MCF 10A (cell line): ENCODE measurements around the gene ARPP21. TPM values are rescaled to one million over a fixed set of nuclear protein-coding genes. Genes with fewer than 3 reads are reported as not detected.

Source experiments
- BruUV-seq: library from RNA; stranded (reverse); fragments of 400-500 nt; replicated peaks from 2 replicates; lab custom pipeline; 2021; lab: Mats Ljungman, UMichigan
- CTCF ChIA-PET: fragments of 300-600 bp; sonication (Branson Sonifier 250); formaldehyde crosslinking; extraction: SDS; loops from one replicate; lab custom pipeline; 2021; ENCODE audit warnings: antibody characterized with exemption, inconsistent platforms; lab: Yijun Ruan, JAX
- POLR2A ChIA-PET: fragments of 300-600, 350-650 bp; sonication (Branson Sonifier 250); formaldehyde crosslinking; extraction: SDS; loops from one replicate; lab custom pipeline; 2020; ENCODE audit warnings: antibody characterized with exemption, inconsistent platforms; lab: Yijun Ruan, JAX
- DNase-seq: peaks from one replicate; pipeline ENCODE4 v3.0.0-alpha.2; 2018; ENCODE audit not compliant: unreplicated experiment
- H3K27ac Mint-ChIP-seq: one replicate; pipeline ENCODE4 v1.8.0; 2022; ENCODE audit warnings: mild to moderate bottlenecking, low read depth, mixed read lengths; ENCODE audit not compliant: unreplicated experiment
- H3K27me3 Mint-ChIP-seq: one replicate; pipeline ENCODE4 v1.8.0; 2022; ENCODE audit warnings: mixed read lengths; ENCODE audit not compliant: insufficient read depth, unreplicated experiment
- H3K36me3 Mint-ChIP-seq: one replicate; pipeline ENCODE4 v1.8.0; 2022; ENCODE audit warnings: mild to moderate bottlenecking, moderate library complexity, mixed read lengths; ENCODE audit not compliant: insufficient read depth, unreplicated experiment
- H3K4me1 Mint-ChIP-seq: one replicate; pipeline ENCODE4 v1.8.0; 2022; ENCODE audit warnings: mixed read lengths; ENCODE audit not compliant: insufficient read depth, unreplicated experiment
- H3K4me3 Mint-ChIP-seq: one replicate; pipeline ENCODE4 v1.8.0; 2022; ENCODE audit warnings: mild to moderate bottlenecking, moderate library complexity, mixed read lengths; ENCODE audit not compliant: unreplicated experiment
- H3K9me3 Mint-ChIP-seq: one replicate; pipeline ENCODE4 v1.8.0; 2022; ENCODE audit warnings: mixed read lengths; ENCODE audit not compliant: unreplicated experiment
- CTCF ChIP-seq: fragments of 200-600 bp; IDR thresholded peaks from one replicate; pipeline ENCODE4 v1.8.0; 2022; ENCODE audit warnings: antibody characterized with exemption, mild to moderate bottlenecking; ENCODE audit not compliant: unreplicated experiment
- intact Hi-C: fragments of 100-400 bp; cut with micrococcal nuclease; formaldehyde crosslinking; loops from 2 replicates; pipeline ENCODE4 v1.14.1; 2022
- total RNA-seq: library from RNA; stranded (reverse); gene quantifications from 2 replicates; pipeline ENCODE4 v1.2.3, GENCODE V29; 2022

ARPP21 gene
- total RNA-seq, 1 experiment from 2014 or later = not detected

DNA sequence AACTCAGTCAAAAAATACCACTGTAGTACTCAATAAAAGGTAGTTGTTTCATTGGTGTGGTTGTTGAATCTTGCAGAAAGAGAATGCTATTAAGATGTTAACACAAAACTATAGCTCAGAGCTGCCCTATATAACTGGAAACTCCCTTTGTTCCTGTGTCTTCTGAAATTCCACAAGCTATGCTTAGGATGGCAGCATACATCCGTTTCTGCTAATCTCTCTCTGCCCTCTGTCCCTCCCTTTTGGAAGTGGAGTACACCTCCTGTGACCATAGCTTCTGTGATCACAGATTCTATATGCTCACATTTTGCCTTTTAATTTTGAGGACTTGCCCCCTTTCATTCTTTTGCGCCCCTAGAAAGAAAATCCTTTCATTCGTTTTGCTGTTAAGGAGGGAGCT is 33.7 kb downstream of the ARPP21 start:
- H3K36me3 Mint-ChIP-seq = no peaks in the 10 kb centered on the region
- CTCF ChIA-PET = interaction anchor here (0.6 kb wide), 1 partner anchor 329 kb away, joined by 3 read pairs; no protein-coding TSS in a partner anchor
- H3K4me1 Mint-ChIP-seq = no peaks in the 10 kb centered on the region
- no TSS peak for BruUV-seq
- no peak for TF ChIP-seq CTCF
- DNase-seq = no peak
- H3K9me3 Mint-ChIP-seq = no peaks in the 10 kb centered on the region
- no peak overlapping the region for H3K4me3 Mint-ChIP-seq
- peaks cover 100% of the 10 kb centered on the region for H3K27me3 Mint-ChIP-seq
- H3K27ac Mint-ChIP-seq = no peak overlapping the region
- POLR2A ChIA-PET = no interaction called here
- intact Hi-C loops = no loop called here

DNA sequence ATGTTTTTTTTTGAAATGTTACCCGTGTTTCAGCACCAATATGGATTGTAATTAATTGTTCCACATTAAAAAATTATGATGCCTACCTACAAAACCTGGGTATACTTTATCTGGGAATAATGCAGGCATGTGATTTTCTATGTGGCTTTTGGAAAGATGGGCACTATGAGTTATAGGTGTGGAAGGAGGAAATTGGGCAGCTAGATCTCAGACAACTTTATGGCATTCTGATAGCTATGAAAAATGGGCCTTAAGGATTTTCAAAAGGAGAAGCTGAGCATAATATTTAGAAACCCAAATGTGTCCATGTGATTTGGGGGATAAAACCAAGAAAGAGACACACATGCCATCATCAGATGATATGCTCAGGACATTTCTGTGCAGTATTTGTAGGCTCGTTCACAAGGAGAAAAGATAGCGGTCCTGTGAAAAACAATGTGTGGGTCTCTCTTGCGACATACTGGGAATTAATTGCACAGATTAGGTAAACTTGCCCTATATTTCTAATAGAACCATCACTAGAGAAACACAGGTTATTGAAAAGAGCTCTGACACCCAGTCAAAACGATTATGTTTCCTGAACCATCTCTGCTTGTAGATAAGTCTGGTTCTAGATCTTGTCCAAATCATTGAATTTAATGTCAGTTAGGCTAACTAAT is 35.3 kb downstream of the ARPP21 start:
- POLR2A ChIA-PET = no interaction called here
- no peak for TF ChIP-seq CTCF
- Mint-ChIP-seq H3K9me3 (no peaks in the 10 kb centered on the region), H3K4me1 (no peaks in the 10 kb centered on the region), H3K4me3 (no peak overlapping the region), H3K27ac (no peak overlapping the region), H3K36me3 (no peaks in the 10 kb centered on the region), H3K27me3 (peaks cover 100% of the 10 kb centered on the region)
- intact Hi-C loops = no loop called here
- CTCF ChIA-PET = no interaction called here
- BruUV-seq = no TSS peak
- no peak for DNase-seq

DNA sequence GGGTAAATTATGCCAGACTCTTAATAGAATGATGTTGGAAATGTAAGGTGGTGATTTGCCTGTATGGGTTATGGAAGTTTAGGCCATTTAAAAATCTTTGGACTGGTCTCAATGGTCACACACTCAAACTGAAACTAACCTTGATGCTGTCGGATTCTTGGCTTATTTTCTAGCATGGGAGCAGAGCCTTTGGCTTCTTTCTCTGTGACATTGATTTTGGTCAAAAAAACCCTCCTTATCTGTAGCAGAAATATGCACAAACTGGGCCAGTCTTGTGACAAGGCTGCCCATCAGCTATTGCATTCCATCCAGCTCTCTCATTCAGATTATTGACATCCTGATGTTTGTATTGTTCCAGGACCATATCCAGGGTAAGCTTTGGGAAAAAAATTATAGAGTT is 35.9 kb downstream of the ARPP21 start:
- H3K27me3 Mint-ChIP-seq = peaks cover 100% of the 10 kb centered on the region
- no peaks in the 10 kb centered on the region for H3K36me3 Mint-ChIP-seq
- no peak for DNase-seq
- TF ChIP-seq CTCF = no peak
- no TSS peak for BruUV-seq
- POLR2A ChIA-PET = no interaction called here
- intact Hi-C loops = no loop called here
- CTCF ChIA-PET = no interaction called here
- H3K27ac Mint-ChIP-seq = no peak overlapping the region
- no peaks in the 10 kb centered on the region for H3K9me3 Mint-ChIP-seq
- H3K4me1 Mint-ChIP-seq = no peaks in the 10 kb centered on the region
- no peak overlapping the region for H3K4me3 Mint-ChIP-seq

DNA sequence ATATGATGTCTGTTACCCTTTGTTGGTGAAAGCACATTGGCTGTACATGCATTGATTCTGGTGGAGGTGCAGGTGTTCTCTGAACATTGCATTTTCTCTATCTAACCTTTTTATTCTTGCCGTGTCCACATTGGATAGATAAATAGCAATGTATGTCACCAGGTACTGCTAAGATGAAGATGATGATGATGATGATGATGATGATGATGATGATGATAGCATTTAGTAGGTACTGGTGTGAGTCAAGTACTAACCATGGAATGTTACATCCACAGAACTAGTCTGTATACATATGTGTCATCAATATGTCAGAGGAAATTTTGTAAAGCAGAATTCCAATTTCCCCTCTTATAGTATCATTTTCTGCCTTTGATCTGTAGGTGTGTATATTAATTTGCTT is 36.3 kb downstream of the ARPP21 start:
- ChIA-PET CTCF (no interaction called here), POLR2A (no interaction called here)
- no TSS peak for BruUV-seq
- no peak for TF ChIP-seq CTCF
- H3K36me3 Mint-ChIP-seq = no peaks in the 10 kb centered on the region
- no peak for DNase-seq
- H3K27ac Mint-ChIP-seq = no peak overlapping the region
- intact Hi-C loops = no loop called here
- no peaks in the 10 kb centered on the region for H3K9me3 Mint-ChIP-seq
- H3K4me3 Mint-ChIP-seq = no peak overlapping the region
- peaks cover 100% of the 10 kb centered on the region for H3K27me3 Mint-ChIP-seq
- H3K4me1 Mint-ChIP-seq = no peaks in the 10 kb centered on the region
